Ishikawa (cell line): ENCODE measurements around the gene CCDC8.

ENCODE experiments used
- CEBPB ChIP-seq: IDR thresholded peaks from 2 replicates; pipeline ENCODE4 v1.6.1; 2012
- CREB1 ChIP-seq: IDR thresholded peaks from 2 replicates; pipeline ENCODE4 v1.6.1; 2012; ENCODE audit warnings: low read depth
- EP300 ChIP-seq: IDR thresholded peaks from 2 replicates; pipeline ENCODE4 v1.6.1; 2012; ENCODE audit warnings: borderline replicate concordance
- NFIC ChIP-seq: IDR thresholded peaks from 2 replicates; pipeline ENCODE4 v1.6.1; 2012

- no peak for TF ChIP-seq NFIC
- no peak for TF ChIP-seq EP300
- TF ChIP-seq CEBPB, result no peak
- TF ChIP-seq CREB1, result no peak
These were observed 25.6 kb downstream of the CCDC8 start for GRCh38 chr19:46387713-46388130.
